SK-N-SH (cell line): ENCODE results near the gene EFCC1. TPM values are rescaled to one million over a fixed set of nuclear protein-coding genes. Genes with fewer than 3 reads are reported as not detected.

ENCODE experiments used
- CTCF ChIA-PET: fragments of 300-600, 350-600 bp; formaldehyde crosslinking; extraction: SDS; loops from one replicate; lab custom pipeline; 2021; lab: Yijun Ruan, JAX
- POLR2A ChIA-PET: fragments of 350-600 bp; sonication (Branson Sonifier 250); formaldehyde crosslinking; extraction: SDS; loops from one replicate; lab custom pipeline; 2020; ENCODE audit warnings: antibody characterized with exemption, inconsistent platforms; lab: Yijun Ruan, JAX
- DNase-seq: peaks from one replicate; pipeline ENCODE4 v3.0.0; 2012
- H2AFZ ChIP-seq: fragments of 200-600 bp; sonication (generic); 2 replicates; pipeline ENCODE4 v1.8.1; 2016; ENCODE audit warnings: antibody characterized with exemption, mild to moderate bottlenecking, low read depth
- H3F3A ChIP-seq: fragments of 200-600 bp; sonication (generic); replicated peaks from 2 replicates; pipeline ENCODE3; 2016; ENCODE audit warnings: antibody characterized with exemption, mild to moderate bottlenecking; ENCODE audit not compliant: insufficient read depth
- H3K27ac ChIP-seq, 2 experiments: fragments of 200-500 bp in 1 of 2; fragments of 200-600 bp in 1 of 2; sonication (Bioruptor generic) in 1 of 2; sonication (generic), shearing (Covaris generic) in 1 of 2; 2 replicates each; pipeline versions ENCODE4 v1.5.1 to v1.6.1; 2014 to 2016; ENCODE audit warnings: low read depth in 2 of 2, inconsistent platforms in 1 of 2, low read length in 1 of 2, mild to moderate bottlenecking in 1 of 2, mixed read lengths in 1 of 2
- H3K27me3 ChIP-seq: fragments of 200-600 bp; sonication (generic), shearing (Covaris generic); 2 replicates; pipeline ENCODE4 v1.6.1; 2016; ENCODE audit warnings: mixed run types; ENCODE audit not compliant: insufficient read depth
- H3K36me3 ChIP-seq, 2 experiments: fragments of 200-500 bp in 1 of 2; fragments of 200-600 bp in 1 of 2; sonication (Bioruptor generic) in 1 of 2; sonication (generic) in 1 of 2; replicated peaks in 1 of 2; 2 replicates each; pipeline versions ENCODE3 to v1.5.1; 2014 to 2016; ENCODE audit warnings: low read length in 1 of 2, mild to moderate bottlenecking in 1 of 2; ENCODE audit not compliant: insufficient read depth in 2 of 2, control insufficient read depth in 1 of 2
- H3K4me1 ChIP-seq, 2 experiments: fragments of 200-500 bp in 1 of 2; fragments of 200-600 bp in 1 of 2; sonication (Bioruptor generic) in 1 of 2; sonication (generic), shearing (Covaris generic) in 1 of 2; 2 replicates each; pipeline versions ENCODE4 v1.5.1 to v1.6.1; 2014 to 2016; ENCODE audit warnings: low read depth in 1 of 2, low read length in 1 of 2, mixed run types in 1 of 2; ENCODE audit not compliant: insufficient read depth in 2 of 2, control insufficient read depth in 1 of 2
- H3K4me2 ChIP-seq: fragments of 200-600 bp; sonication (generic), shearing (Covaris generic); 2 replicates; pipeline ENCODE4 v1.6.1; 2017; ENCODE audit warnings: mixed run types
- H3K4me3 ChIP-seq, 2 experiments: fragments of 200-500 bp in 1 of 2; fragments of 200-600 bp in 1 of 2; sonication (Bioruptor generic) in 1 of 2; sonication (generic), shearing (Covaris generic) in 1 of 2; 2 replicates each; pipeline versions ENCODE4 v1.5.1 to v1.8.1; 2014 to 2016; ENCODE audit warnings: low read depth in 2 of 2, inconsistent platforms in 1 of 2, low read length in 1 of 2, mild to moderate bottlenecking in 1 of 2, mixed read lengths in 1 of 2, moderate library complexity in 1 of 2
- H3K79me2 ChIP-seq: fragments of 200-600 bp; sonication (generic); 2 replicates; pipeline ENCODE4 v1.8.1; 2017; ENCODE audit warnings: mild to moderate bottlenecking; ENCODE audit not compliant: insufficient read depth
- H3K9ac ChIP-seq: fragments of 200-600 bp; sonication (generic); 2 replicates; pipeline ENCODE4 v1.6.1; 2017; ENCODE audit warnings: mixed run types
- H3K9me2 ChIP-seq: fragments of 200-600 bp; sonication (generic); 2 replicates; pipeline ENCODE4 v1.6.1; 2017; ENCODE audit warnings: mixed run types
- H3K9me3 ChIP-seq: fragments of 200-600 bp; sonication (generic); 2 replicates; pipeline ENCODE4 v1.6.1; 2017; ENCODE audit warnings: mixed run types, mild to moderate bottlenecking, moderate library complexity
- H4K20me1 ChIP-seq: fragments of 200-600 bp; sonication (generic); 2 replicates; pipeline ENCODE4 v1.6.1; 2017; ENCODE audit warnings: mild to moderate bottlenecking, mixed run types; ENCODE audit not compliant: insufficient read depth
- EP300 ChIP-seq, 2 experiments: IDR thresholded peaks; 2 replicates each; pipeline versions ENCODE4 v1.4.0 to v1.6.1; 2012; ENCODE audit warnings: borderline replicate concordance in 1 of 2, low read depth in 1 of 2, low read length in 1 of 2
- JUND ChIP-seq: IDR thresholded peaks from 2 replicates; pipeline ENCODE4 v1.4.0; 2012
- MXI1 ChIP-seq: IDR thresholded peaks from 2 replicates; pipeline ENCODE4 v1.6.1; 2012; ENCODE audit warnings: mild to moderate bottlenecking, low read depth, low read length, improper control_type of control experiment
- RAD21 ChIP-seq: IDR thresholded peaks from 2 replicates; pipeline ENCODE4 v1.6.1; 2012; ENCODE audit warnings: mild to moderate bottlenecking, low read length
- RCOR1 ChIP-seq: fragments of 150-350 bp; IDR thresholded peaks from 2 replicates; pipeline ENCODE4 v1.6.1; 2017; ENCODE audit warnings: antibody characterized with exemption, low read length
- RFX5 ChIP-seq: IDR thresholded peaks from 2 replicates; pipeline ENCODE4 v1.6.1; 2012; ENCODE audit warnings: mild to moderate bottlenecking, improper control_type of control experiment, low read length
- TEAD4 ChIP-seq: IDR thresholded peaks from 2 replicates; pipeline ENCODE4 v1.4.0; 2012; ENCODE audit warnings: mild to moderate bottlenecking, borderline replicate concordance; ENCODE audit not compliant: insufficient read depth
- USF2 ChIP-seq: fragments of 150-350 bp; IDR thresholded peaks from 2 replicates; pipeline ENCODE4 v1.6.1; 2017; ENCODE audit warnings: antibody characterized with exemption, low read length, low read depth, borderline replicate concordance
- WGBS: methylation state at CpG from one replicate; pipeline ENCODE4 v1.1.6; 2017; ENCODE audit warnings: low lambda C conversion rate; 5-methylcytosine and 5-hydroxymethylcytosine counted together
- polyA plus RNA-seq, 3 experiments: library from polyadenylated mRNA; depleted of rRNA; stranded (reverse); fragments of >200 nt; gene quantifications; 2 replicates each; pipeline ENCODE4 v1.2.3, GENCODE V29; 2012
- TF ChIP-seq, protein P1 (sequence below): IDR thresholded peaks from 2 replicates; pipeline ENCODE4 v1.6.1; 2012; ENCODE audit warnings: mild to moderate bottlenecking, low read depth, low read length, moderate library complexity
- TF ChIP-seq, protein P2 (sequence below): fragments of 150-350 bp; IDR thresholded peaks from 2 replicates; pipeline ENCODE4 v1.6.1; 2016; ENCODE audit warnings: mild to moderate bottlenecking, low read depth, low read length
- TF ChIP-seq, protein P3 (sequence below): IDR thresholded peaks from 2 replicates; pipeline ENCODE4 v1.4.0; 2012; ENCODE audit warnings: low read depth

EFCC1 gene
- polyA plus RNA-seq, 1 of the 3 experiments (the other 2 are of a cell fraction), result not detected

DNA sequence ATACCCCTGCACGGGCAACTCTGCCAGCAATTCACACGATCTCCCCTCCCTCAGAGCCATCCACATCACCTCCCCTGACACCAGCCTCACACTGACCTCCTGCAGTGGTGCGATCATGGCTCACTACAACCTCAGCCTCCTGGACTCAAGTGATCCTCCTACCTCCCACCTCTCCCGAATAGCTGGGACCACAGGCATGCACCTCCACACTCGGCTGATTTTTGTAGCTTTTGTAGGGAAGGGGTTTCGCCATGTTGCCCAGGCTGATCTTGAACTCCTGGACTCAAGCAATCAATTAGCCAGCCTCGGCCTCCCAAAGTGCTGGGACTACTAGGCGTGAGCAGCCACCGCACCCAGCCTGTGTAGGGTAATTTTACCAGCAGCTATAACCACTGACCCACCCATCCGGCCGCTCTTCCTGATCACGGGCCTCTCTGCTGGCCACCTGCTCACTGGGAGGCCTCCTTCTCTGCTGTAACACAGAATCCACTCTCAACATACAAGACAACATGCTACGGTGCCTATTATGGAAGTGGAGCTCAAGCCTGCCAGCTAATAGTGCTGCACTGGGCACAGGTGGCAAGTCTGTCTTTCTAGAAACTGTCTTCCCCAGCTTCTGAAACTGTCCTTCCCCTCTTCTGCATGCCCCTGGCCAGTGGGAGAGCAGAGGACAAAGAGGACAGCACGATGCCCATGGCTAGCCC is 64.1 kb downstream of the EFCC1 start:
- POLR2A ChIA-PET, result no interaction called here
- H3K9me3 ChIP-seq, result no peaks in the 10 kb centered on the region
- H3K36me3 ChIP-seq, result no peaks in the 10 kb centered on the region
- peaks cover 0 to 20% of the 10 kb centered on the region in 2 experiments; a peak in 1 of 4 replicates for H3K4me1 ChIP-seq
- no peak overlapping the region for H3K9ac ChIP-seq
- CTCF ChIA-PET, result interaction anchor here (0.6 to 3.6 kb wide), 4 partner anchors 12 to 96 kb away, joined by 3 to 24 read pairs (median 4); no protein-coding TSS in a partner anchor
- no peak for DNase-seq
- no peak overlapping the region for H3K27ac ChIP-seq
- H3K9me2 ChIP-seq, result no peaks in the 10 kb centered on the region
- H4K20me1 ChIP-seq, result no peaks in the 10 kb centered on the region
- H3F3A ChIP-seq, result no peaks in the 10 kb centered on the region
- no peak overlapping the region for H2AFZ ChIP-seq
- H3K79me2 ChIP-seq, result no peaks in the 10 kb centered on the region
- WGBS, result 73% methylated on average over 13 of the region's 14 CpGs
- TF ChIP-seq JUND (no peak), EP300 (IDR thresholded peaks at IDR 0.05; ENCODE audit: borderline replicate concordance in 1 of 2, low read depth in 1 of 2, low read length in 1 of 2) (no peak), TEAD4 (no peak), USF2 (no peak), MXI1 (no peak), RAD21 (no peak), RFX5 (no peak), RCOR1 (no peak)
- TF ChIP-seq, protein P1, sequence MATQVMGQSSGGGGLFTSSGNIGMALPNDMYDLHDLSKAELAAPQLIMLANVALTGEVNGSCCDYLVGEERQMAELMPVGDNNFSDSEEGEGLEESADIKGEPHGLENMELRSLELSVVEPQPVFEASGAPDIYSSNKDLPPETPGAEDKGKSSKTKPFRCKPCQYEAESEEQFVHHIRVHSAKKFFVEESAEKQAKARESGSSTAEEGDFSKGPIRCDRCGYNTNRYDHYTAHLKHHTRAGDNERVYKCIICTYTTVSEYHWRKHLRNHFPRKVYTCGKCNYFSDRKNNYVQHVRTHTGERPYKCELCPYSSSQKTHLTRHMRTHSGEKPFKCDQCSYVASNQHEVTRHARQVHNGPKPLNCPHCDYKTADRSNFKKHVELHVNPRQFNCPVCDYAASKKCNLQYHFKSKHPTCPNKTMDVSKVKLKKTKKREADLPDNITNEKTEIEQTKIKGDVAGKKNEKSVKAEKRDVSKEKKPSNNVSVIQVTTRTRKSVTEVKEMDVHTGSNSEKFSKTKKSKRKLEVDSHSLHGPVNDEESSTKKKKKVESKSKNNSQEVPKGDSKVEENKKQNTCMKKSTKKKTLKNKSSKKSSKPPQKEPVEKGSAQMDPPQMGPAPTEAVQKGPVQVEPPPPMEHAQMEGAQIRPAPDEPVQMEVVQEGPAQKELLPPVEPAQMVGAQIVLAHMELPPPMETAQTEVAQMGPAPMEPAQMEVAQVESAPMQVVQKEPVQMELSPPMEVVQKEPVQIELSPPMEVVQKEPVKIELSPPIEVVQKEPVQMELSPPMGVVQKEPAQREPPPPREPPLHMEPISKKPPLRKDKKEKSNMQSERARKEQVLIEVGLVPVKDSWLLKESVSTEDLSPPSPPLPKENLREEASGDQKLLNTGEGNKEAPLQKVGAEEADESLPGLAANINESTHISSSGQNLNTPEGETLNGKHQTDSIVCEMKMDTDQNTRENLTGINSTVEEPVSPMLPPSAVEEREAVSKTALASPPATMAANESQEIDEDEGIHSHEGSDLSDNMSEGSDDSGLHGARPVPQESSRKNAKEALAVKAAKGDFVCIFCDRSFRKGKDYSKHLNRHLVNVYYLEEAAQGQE, result no peak
- TF ChIP-seq, protein P2, sequence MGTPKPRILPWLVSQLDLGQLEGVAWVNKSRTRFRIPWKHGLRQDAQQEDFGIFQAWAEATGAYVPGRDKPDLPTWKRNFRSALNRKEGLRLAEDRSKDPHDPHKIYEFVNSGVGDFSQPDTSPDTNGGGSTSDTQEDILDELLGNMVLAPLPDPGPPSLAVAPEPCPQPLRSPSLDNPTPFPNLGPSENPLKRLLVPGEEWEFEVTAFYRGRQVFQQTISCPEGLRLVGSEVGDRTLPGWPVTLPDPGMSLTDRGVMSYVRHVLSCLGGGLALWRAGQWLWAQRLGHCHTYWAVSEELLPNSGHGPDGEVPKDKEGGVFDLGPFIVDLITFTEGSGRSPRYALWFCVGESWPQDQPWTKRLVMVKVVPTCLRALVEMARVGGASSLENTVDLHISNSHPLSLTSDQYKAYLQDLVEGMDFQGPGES, result no peak
- TF ChIP-seq, protein P3, sequence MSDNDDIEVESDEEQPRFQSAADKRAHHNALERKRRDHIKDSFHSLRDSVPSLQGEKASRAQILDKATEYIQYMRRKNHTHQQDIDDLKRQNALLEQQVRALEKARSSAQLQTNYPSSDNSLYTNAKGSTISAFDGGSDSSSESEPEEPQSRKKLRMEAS, result no peak
- no peaks in the 10 kb centered on the region; the same call in 1 of the 2 replicates for H3K27me3 ChIP-seq
- H3K4me3 ChIP-seq, result no peak overlapping the region
- H3K4me2 ChIP-seq, result no peak overlapping the region
